Right lobe of liver (tissue), 6 donors: ENCODE data around the gene FMN2. TPM values are rescaled to one million over a fixed set of nuclear protein-coding genes. Genes with fewer than 3 reads are reported as not detected.

Experiments used
- ATAC-seq, 4 donors: fragments of 200-7000 bp; cut with Tn5 transposase; one replicate each; pipeline ENCODE4 v1.9.1; 2020; ENCODE audit warnings: mild to moderate bottlenecking in 4 of 4, moderate library complexity in 4 of 4
- DNase-seq, 3 donors: peaks; one replicate each; pipeline ENCODE4 v3.0.0-alpha.2; 2020
- H3K27ac ChIP-seq, 3 donors: fragments of 200-600 bp; one replicate each; pipeline ENCODE4 v1.8.0; 2022
- H3K27me3 ChIP-seq, 2 donors: fragments of 200-600 bp; one replicate each; pipeline ENCODE4 v1.8.0; 2022
- H3K36me3 ChIP-seq, 4 donors: fragments of 200-600 bp; sonication (generic) in 1 of 4; one replicate each; pipeline versions ENCODE4 v1.5.1 to v1.8.0; 2017 to 2022; ENCODE audit warnings: control low read depth in 1 of 4
- H3K4me1 ChIP-seq, 4 donors: fragments of 200-600 bp; sonication (generic) in 1 of 4; one replicate each; pipeline versions ENCODE4 v1.5.1 to v1.8.0; 2017 to 2022; ENCODE audit warnings: control low read depth in 1 of 4
- H3K4me3 ChIP-seq, 3 donors: fragments of 200-600 bp; one replicate each; pipeline ENCODE4 v1.8.0; 2022
- H3K9me3 ChIP-seq, 4 donors: fragments of 200-600 bp; sonication (generic) in 1 of 4; one replicate each; pipeline versions ENCODE4 v1.5.1 to v1.8.0; 2017 to 2022; ENCODE audit warnings: control low read depth in 1 of 4
- POLR2A ChIP-seq: fragments of 450-650 bp; IDR thresholded peaks from one replicate; pipeline ENCODE4 v1.6.1; 2017; ENCODE audit warnings: antibody characterized with exemption, mild to moderate bottlenecking
- WGBS: methylation state at CpG from one replicate; pipeline ENCODE4 v1.1.6; 2018; ENCODE audit warnings: low coverage, low lambda C conversion rate; ENCODE audit not compliant: insufficient coverage; ENCODE audit errors: missing lambda C conversion rate; 5-methylcytosine and 5-hydroxymethylcytosine counted together
- intact Hi-C, 2 donors: fragments of 100-400 bp; cut with DNase I; formaldehyde crosslinking; loops; one replicate each; pipeline versions ENCODE4 v1.11.2 to v1.14.1; 2022
- total RNA-seq, 6 experiments: library from RNA; depleted of rRNA in 2 of 6; stranded (reverse); fragments of >200 nt in 2 of 6; fragmentation: NEBNext Ultra II Directional in 3 of 6; extraction: Animal tissue kit (Norgen Biotek cat#: 25700) in 3 of 6; gene quantifications; one replicate each; pipeline versions ENCODE4 v1.1.0 to v1.2.4, GENCODE V29; 2016 to 2023
- TF ChIP-seq, protein P1 (sequence below), 4 donors: fragments of 200-600 bp in 3 of 4; fragments of 450-650 bp in 1 of 4; IDR thresholded peaks; one replicate each; pipeline versions ENCODE4 v1.5.1 to v1.8.0; 2016 to 2022; ENCODE audit warnings: antibody characterized with exemption in 4 of 4, mild to moderate bottlenecking in 2 of 4
- donor health status: DM: no; HTN: yes; CAD: no.
- donor health status: DM: no; HTN: no; CAD: no.
- donor health status: DM: no; HTN: no; CAD: no.
- donor health status: DM: no; HTN: yes; CAD: no.
- donor health status: DM: no; HTN: yes; CAD: no.

Gene FMN2
- total RNA-seq, 6 experiments from 2014 or later: 0.12 TPM; not detected in 5

DNA sequence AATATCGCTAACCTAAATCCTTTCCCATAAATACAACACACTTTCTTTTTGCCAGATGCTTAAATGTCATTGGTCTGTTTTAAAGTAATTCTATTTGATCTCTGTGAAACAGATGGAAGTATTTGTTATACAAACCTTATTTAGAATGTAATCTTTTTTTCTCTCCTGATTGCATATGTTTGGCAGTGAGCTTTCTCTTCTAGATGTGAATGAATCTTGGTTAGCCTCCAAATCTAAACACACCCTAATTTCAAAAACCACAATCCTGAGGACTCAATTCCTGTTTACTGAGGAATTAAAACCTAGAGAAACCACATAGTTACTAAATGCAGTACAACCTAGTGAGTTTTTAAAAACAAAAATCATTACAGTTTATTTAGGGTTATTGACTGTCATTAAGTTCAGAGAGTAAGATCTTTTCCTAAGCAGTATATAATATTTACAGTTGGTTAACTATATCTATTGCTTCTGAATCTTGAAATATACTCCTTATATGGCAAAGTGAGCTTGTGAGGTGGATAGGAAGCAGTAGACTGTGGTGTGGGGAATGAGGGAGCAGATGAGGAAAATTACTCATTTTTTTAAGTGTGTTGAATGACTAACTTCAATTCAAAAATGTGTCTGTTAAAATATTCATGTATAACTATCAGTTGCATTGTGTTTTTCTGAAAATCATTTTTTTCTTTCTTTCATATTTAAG is 218.7 kb downstream of the FMN2 start:
- no peak overlapping the region for H3K27ac ChIP-seq
- peaks cover 0 to 9% (median 0%) of the 10 kb centered on the region in 4 donors for H3K4me1 ChIP-seq
- TF ChIP-seq POLR2A: no peak
- TF ChIP-seq, protein P1, sequence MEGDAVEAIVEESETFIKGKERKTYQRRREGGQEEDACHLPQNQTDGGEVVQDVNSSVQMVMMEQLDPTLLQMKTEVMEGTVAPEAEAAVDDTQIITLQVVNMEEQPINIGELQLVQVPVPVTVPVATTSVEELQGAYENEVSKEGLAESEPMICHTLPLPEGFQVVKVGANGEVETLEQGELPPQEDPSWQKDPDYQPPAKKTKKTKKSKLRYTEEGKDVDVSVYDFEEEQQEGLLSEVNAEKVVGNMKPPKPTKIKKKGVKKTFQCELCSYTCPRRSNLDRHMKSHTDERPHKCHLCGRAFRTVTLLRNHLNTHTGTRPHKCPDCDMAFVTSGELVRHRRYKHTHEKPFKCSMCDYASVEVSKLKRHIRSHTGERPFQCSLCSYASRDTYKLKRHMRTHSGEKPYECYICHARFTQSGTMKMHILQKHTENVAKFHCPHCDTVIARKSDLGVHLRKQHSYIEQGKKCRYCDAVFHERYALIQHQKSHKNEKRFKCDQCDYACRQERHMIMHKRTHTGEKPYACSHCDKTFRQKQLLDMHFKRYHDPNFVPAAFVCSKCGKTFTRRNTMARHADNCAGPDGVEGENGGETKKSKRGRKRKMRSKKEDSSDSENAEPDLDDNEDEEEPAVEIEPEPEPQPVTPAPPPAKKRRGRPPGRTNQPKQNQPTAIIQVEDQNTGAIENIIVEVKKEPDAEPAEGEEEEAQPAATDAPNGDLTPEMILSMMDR (IDR thresholded peaks at IDR 0.05): no peak
- DNase-seq (no peak), ATAC-seq (peak in 2 of 4 donors; percentile 23 to 28)
- no peaks in the 10 kb centered on the region for H3K27me3 ChIP-seq
- intact Hi-C loops: no loop called here
- H3K4me3 ChIP-seq: no peak overlapping the region
- H3K9me3 ChIP-seq: no peaks in the 10 kb centered on the region
- WGBS: 73% methylated on average over 1 of the region's 1 CpG
- H3K36me3 ChIP-seq: no peaks in the 10 kb centered on the region

DNA sequence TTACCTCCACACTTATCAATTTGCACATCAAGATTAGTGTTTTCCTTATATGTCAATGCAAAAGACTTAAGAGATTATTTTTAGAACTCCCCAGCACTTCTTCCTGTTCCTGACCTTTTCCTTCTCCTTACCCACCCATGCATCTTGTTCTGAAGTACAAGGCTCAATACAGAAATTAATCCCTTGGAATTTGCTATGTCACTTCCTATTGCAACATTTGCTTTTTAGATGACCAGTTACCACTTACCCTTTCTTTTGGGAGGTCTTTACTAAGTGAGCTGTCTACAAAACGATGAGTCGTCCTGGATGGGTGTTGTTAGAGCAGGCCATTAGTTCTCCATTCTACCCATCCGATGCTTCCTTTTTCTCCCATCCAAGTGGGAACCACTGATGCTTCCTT is 221.2 kb downstream of the FMN2 start:
- TF ChIP-seq POLR2A: no peak
- TF ChIP-seq, protein P1 (IDR thresholded peaks at IDR 0.05): no peak
- WGBS: 33% methylated on average over 3 of the region's 3 CpGs
- no peak for ATAC-seq
- Histone ChIP-seq H3K27me3 (no peaks in the 10 kb centered on the region), H3K36me3 (no peaks in the 10 kb centered on the region), H3K9me3 (no peaks in the 10 kb centered on the region), H3K27ac (no peak overlapping the region), H3K4me3 (no peak overlapping the region), H3K4me1 (peaks cover 0 to 9% (median 0%) of the 10 kb centered on the region in 4 donors)
- intact Hi-C loops: no loop called here
- no peak for DNase-seq

DNA sequence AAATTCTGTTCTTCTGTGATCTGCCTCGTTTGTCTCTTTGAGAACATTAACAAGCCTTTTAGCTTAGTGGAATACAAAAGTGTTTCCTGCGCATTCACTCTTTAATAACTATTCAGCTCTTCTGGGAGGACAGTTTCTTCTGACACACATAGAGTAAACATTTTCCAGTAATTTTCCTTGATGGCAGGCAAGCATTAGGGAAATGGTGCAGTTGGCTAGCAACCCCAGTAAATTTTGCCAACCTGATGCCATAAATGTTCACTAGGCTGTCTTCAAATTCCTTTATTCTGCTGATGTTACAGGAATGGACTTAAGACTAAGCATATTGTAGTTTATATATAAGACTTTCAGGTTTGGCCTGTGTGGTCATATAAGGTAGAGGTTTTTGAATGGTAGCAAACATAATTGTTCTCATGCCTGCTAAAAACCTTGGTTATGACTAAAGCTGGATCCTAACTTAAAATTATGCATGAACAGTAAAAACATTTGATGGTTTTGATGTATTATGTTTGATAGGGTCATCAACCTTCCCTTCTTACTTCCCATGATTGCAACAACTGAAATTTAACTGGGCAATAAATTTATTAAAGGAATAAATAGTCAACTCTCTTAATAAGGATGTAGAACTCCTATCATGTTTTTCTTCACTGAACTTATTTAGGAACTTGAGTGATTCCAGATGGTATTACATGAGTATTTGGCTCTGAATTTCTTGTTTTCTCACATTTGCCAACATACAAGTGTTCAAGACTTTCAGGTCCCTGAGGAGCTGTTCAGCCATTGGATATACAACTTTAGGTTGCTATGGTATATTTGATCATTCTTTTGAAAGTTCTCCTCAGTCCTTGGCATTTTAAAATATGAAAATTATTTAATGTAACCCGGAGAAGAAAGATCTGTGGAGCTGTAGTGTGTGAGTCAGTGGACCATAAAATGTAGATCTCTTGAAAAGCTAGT is 223.4 kb downstream of the FMN2 start:
- H3K27ac ChIP-seq: no peak overlapping the region
- DNase-seq: no peak
- intact Hi-C loops: no loop called here
- no peaks in the 10 kb centered on the region for H3K9me3 ChIP-seq
- no peak overlapping the region for H3K4me3 ChIP-seq
- 34% methylated on average over 3 of the region's 3 CpGs for WGBS
- H3K4me1 ChIP-seq: peaks cover 0 to 4% (median 0%) of the 10 kb centered on the region in 4 donors
- no peaks in the 10 kb centered on the region for H3K27me3 ChIP-seq
- no peak for ATAC-seq
- TF ChIP-seq, protein P1 (IDR thresholded peaks at IDR 0.05): no peak
- TF ChIP-seq POLR2A: no peak
- no peaks in the 10 kb centered on the region for H3K36me3 ChIP-seq

DNA sequence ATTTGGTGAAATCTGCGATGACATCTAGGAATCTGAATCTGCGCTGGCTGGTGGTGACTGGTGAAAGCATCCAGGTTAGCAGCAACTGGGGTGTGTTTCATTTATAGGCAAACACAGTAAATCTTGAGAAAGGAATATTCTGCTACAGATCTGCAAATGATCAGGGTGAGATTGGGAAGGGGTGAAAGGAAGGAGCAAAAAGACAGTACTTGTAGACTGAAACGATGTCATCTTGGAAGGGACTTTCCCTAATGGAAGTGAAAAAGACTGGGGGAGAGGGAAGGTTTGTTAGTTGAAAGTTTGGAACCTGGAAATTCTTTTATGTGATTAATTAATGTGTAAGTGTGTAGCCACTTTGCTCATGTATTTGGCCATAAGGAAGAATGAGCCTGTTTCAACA is 228.3 kb downstream of the FMN2 start:
- DNase-seq (no peak), ATAC-seq (no peak)
- H3K27ac ChIP-seq: no peak overlapping the region
- WGBS: 82% methylated on average over 3 of the region's 3 CpGs
- TF ChIP-seq, protein P1 (IDR thresholded peaks at IDR 0.05): no peak
- no peak for TF ChIP-seq POLR2A
- intact Hi-C loops: no loop called here
- no peak overlapping the region for H3K4me3 ChIP-seq
- no peaks in the 10 kb centered on the region for H3K27me3 ChIP-seq
- H3K4me1 ChIP-seq: no peaks in the 10 kb centered on the region
- H3K36me3 ChIP-seq: no peaks in the 10 kb centered on the region
- H3K9me3 ChIP-seq: no peaks in the 10 kb centered on the region
